Measurements from ENCODE around the gene TP73.
A peak's percentile ranks its signal among the peaks of the same experiment; 100 is the strongest.

TP73 gene

GRCh38 chr1:3625151-3625907 is 27.0 kb upstream of the TP73 start:
- H3K4me3 ChIP-seq (replicated peaks; ENCODE audit: low read depth, low read length), result peak overlapping the region; percentile 67
- no peak for DNase-seq (ENCODE audit: extremely low read depth, low read depth)
- no peak for TF ChIP-seq CTCF (IDR thresholded peaks at IDR 0.05; ENCODE audit: low read depth, low read length, missing control alignments)

GRCh38 chr1:3626025-3626424 is 26.3 kb upstream of the TP73 start:
- TF ChIP-seq CTCF (IDR thresholded peaks at IDR 0.05; ENCODE audit: low read depth, low read length, missing control alignments), result no peak

GRCh38 chr1:3627515-3628253 is 24.6 kb upstream of the TP73 start:
- no peak for DNase-seq (ENCODE audit: extremely low read depth, low read depth)
- H3K4me3 ChIP-seq (replicated peaks; ENCODE audit: low read depth, low read length), result no peak overlapping the region

More at GRCh38 chr1:3626025-3626424, 26.3 kb upstream of the TP73 start:
- no peak for DNase-seq (ENCODE audit: extremely low read depth, low read depth)
- H3K4me3 ChIP-seq (replicated peaks; ENCODE audit: low read depth, low read length), result peak overlapping the region; percentile 67

GRCh38 chr1:3628445-3628844 is 23.9 kb upstream of the TP73 start:
- no peak for TF ChIP-seq CTCF (IDR thresholded peaks at IDR 0.05; ENCODE audit: low read depth, low read length, missing control alignments)
- H3K4me3 ChIP-seq (replicated peaks; ENCODE audit: low read depth, low read length), result no peak overlapping the region
- DNase-seq (ENCODE audit: extremely low read depth, low read depth), result no peak

More at GRCh38 chr1:3627515-3628253, 24.6 kb upstream of the TP73 start:
- no peak for TF ChIP-seq CTCF (IDR thresholded peaks at IDR 0.05; ENCODE audit: low read depth, low read length, missing control alignments)

GRCh38 chr1:3629561-3630160 is 22.7 kb upstream of the TP73 start:
- TF ChIP-seq CTCF (IDR thresholded peaks at IDR 0.05; ENCODE audit: low read depth, low read length, missing control alignments), result no peak
- no peak for DNase-seq (ENCODE audit: extremely low read depth, low read depth)
- no peak overlapping the region for H3K4me3 ChIP-seq (replicated peaks; ENCODE audit: low read depth, low read length)

- no peak overlapping the region for H3K4me3 ChIP-seq (replicated peaks; ENCODE audit: low read depth, low read length)
- no peak for DNase-seq (ENCODE audit: extremely low read depth, low read depth)
- no peak for TF ChIP-seq CTCF (IDR thresholded peaks at IDR 0.05; ENCODE audit: low read depth, low read length, missing control alignments)
Measured at GRCh38 chr1:3630161-3630611, 22.1 kb upstream of the TP73 start.

All from HFF-Myc (cell line).